ENCODE measurements around the gene THUMPD1.
A peak's percentile ranks its signal among the peaks of the same experiment; 100 is the strongest.

Gene THUMPD1

DNA sequence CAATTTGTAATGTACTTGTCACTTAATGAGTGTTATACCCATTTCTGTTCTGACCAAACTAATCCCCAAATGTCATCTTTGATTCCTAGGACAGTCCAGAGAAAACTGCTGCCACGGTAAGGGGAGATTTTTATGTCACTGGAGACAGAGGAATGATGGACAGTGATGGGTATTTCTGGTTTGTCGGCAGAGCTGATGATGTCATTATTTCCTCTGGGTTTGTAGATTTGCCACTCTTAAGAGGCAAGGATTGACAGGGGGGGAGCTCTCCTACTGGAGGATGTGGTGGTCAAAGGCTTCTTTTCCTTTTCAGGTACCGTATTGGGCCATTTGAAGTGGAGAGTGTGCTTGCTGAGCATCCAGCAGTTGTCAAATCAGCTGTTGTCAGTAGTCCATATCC lies 12.5 kb downstream of the THUMPD1 start:
- TF ChIP-seq, protein P1, sequence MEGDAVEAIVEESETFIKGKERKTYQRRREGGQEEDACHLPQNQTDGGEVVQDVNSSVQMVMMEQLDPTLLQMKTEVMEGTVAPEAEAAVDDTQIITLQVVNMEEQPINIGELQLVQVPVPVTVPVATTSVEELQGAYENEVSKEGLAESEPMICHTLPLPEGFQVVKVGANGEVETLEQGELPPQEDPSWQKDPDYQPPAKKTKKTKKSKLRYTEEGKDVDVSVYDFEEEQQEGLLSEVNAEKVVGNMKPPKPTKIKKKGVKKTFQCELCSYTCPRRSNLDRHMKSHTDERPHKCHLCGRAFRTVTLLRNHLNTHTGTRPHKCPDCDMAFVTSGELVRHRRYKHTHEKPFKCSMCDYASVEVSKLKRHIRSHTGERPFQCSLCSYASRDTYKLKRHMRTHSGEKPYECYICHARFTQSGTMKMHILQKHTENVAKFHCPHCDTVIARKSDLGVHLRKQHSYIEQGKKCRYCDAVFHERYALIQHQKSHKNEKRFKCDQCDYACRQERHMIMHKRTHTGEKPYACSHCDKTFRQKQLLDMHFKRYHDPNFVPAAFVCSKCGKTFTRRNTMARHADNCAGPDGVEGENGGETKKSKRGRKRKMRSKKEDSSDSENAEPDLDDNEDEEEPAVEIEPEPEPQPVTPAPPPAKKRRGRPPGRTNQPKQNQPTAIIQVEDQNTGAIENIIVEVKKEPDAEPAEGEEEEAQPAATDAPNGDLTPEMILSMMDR (IDR thresholded peaks at IDR 0.05), result no peak

DNA sequence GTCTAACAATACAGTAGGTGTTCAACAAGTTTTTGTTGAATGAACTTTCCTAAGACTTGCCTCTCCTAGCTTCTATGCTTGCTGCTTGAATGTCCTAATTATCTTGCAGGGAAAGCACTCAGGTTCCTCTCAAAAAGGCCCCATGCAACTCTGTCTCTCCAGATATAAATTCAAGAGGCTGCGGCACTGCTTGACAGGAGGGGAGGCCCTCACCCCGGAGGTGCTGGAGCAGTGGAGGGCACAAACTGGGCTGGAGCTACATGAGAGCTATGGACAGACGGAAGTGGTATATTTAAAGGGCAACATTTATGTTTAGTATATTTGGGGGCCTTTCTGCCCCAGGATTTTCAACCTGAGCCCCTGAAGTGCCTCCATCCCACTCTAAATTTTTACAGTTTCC lies 14.4 kb downstream of the THUMPD1 start:
- TF ChIP-seq, protein P1 (IDR thresholded peaks at IDR 0.05), result no peak

DNA sequence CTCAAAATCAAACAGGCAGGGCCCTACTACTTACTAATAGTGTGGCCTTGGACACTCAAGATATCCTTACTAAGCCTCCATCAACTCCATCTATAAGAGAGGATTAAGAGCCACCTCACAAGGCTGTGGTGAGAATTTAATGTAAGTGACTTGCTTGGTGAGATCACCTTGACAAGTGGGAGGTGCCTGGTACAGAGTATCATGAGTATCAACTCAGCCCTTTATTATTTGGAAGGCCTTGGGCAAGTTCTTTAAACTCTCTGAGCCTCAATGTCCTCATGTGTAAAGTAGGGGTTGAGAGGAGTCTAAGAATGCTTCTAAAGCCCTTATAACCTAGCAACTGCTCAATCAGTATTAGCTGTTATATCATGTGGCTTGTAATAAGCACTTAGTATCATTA lies 15.0 kb downstream of the THUMPD1 start:
- TF ChIP-seq, protein P1 (IDR thresholded peaks at IDR 0.05), result no peak

DNA sequence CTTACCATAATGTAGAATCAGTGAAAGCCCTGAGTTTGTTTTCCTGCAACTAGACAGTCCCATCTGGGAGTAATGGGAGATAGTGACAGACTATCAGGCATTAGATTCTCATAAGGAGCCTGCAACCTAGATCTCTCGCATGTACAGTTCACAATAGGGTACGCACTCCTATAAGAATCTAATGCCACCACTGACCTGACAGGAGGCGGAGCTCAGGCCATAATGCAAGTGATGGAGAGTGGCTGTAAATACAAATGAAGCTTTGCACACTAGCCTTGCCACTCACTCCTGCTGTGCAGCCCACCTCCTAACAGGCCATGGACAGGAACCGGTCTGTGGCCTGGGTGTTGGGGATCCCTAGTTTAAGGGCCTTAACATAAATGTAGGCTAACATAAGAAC lies 21.4 kb downstream of the THUMPD1 start:
- TF ChIP-seq, protein P1 (IDR thresholded peaks at IDR 0.05), result no peak

DNA sequence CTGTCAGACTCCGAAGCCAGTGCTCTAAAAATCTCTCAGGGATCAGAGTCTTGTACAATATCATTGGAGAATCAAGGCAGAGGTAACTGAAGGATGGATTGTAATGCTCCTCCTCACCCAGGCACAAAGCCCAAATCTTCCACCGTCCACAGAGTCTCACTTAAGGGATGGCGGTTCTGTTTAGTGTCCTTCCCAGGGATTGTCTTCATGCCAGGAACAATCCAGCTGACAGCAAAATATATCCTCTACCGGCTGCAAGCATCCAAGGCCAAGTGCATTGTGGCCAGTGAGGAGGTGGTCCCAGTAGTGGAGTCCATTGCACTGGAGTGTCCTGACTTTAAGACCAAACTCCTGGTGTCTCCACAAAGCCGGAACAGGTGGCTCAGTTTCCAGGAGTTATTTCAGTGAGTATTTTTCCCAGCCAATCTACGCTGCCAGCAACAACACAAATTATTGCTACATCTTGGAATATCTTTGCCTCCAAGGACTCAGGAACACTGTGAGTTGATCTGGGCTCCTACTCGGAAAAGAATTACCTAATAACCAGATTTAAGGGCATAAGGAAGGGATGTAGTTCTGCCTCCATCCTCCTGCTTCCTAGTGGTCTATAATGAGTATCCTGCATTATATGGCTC lies 30.2 kb downstream of the THUMPD1 start:
- TF ChIP-seq, protein P1 (IDR thresholded peaks at IDR 0.05), result no peak

DNA sequence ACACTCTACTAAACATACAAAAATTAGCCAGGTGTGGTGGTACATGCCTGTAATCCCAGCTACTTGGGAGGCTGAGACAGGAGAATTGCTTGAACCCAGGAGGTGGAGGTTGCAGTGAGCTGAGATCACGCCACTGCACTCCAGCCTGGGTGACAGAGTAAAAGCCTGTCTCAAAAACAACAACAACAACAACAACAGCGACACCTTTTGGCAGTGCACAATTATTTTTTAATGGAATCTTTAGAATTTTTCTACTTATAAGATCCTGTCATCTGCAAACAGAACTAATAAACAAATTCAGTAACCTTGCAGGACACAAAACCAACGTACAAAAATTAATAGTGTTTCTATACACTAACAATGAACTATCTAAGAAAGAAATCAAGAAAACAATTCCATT lies 33.5 kb downstream of the THUMPD1 start:
- TF ChIP-seq, protein P1 (IDR thresholded peaks at IDR 0.05), result peak; percentile 63

DNA sequence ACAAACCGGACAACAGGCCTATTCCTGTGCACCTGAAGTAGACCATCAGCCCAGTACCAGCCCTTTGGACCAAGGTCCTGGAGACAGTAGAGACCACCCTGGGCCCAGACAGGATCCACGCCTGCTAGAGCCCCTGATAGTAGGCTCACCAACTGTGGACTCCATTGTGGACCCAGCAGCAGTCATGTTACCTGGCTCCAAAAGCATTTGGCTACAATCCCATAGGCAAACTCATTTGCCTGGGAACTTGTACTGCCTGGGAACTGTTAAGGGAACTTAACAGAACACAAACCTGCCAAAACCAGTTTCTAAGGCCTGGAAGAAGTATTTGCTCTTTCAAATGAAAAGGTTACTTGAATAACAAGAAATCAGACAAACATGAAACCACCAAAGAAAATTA lies 34.2 kb downstream of the THUMPD1 start:
- TF ChIP-seq, protein P1 (IDR thresholded peaks at IDR 0.05), result no peak

DNA sequence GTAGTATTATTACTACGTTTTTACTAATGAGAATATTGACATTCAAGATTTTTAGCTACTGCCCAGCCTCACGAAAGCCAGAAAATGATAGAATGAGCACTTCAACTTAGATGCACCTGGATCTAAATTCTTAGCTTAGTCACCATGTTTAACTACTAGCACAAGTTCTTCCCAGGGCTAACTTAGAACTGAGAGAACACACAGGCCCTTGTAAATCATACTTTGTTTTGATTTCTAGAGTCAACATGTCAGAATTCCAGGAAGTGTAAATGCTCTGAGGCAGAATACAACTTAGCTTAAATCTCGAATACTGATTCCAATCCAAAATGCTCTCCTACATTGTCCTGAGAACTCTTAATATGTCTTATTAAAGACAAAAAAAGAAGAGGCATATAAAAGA lies 37.3 kb downstream of the THUMPD1 start:
- TF ChIP-seq, protein P1 (IDR thresholded peaks at IDR 0.05), result no peak
